OCI-LY7 (cell line): ENCODE measurements around the gene DAZAP1. TPM values are rescaled to one million over a fixed set of nuclear protein-coding genes. Genes with fewer than 3 reads are reported as not detected.

Experiments used
- BruUV-seq: library from RNA; stranded (reverse); fragments of 400-500 nt; replicated peaks from 2 replicates; lab custom pipeline; 2021; lab: Mats Ljungman, UMichigan
- CTCF ChIA-PET: fragments of 300-600 bp; sonication (Branson Sonifier 250); formaldehyde crosslinking; loops from one replicate; lab custom pipeline; 2022; ENCODE audit warnings: antibody characterized with exemption; ENCODE audit not compliant: unreplicated experiment; lab: Charles Lee
- POLR2A ChIA-PET: fragments of 300-600 bp; sonication (Branson Sonifier 250); formaldehyde crosslinking; loops from one replicate; lab custom pipeline; 2022; ENCODE audit warnings: antibody characterized with exemption; lab: Charles Lee
- DNase-seq: peaks from one replicate; pipeline ENCODE4 v3.0.0-alpha.2; 2015; ENCODE audit warnings: low spot score
- H2AFZ ChIP-seq: fragments of 200-600 bp; sonication (generic), shearing (Covaris generic); 2 replicates; pipeline ENCODE4 v1.6.1; 2014; ENCODE audit warnings: mild to moderate bottlenecking, antibody characterized with exemption, low read length, moderate library complexity
- H3K27ac ChIP-seq: fragments of 200-600 bp; sonication (generic); 2 replicates; pipeline ENCODE4 v1.5.1; 2014; ENCODE audit warnings: mixed run types, low read depth, mild to moderate bottlenecking, moderate library complexity, low read length, inconsistent platforms; ENCODE audit not compliant: poor library complexity, severe bottlenecking
- H3K36me3 ChIP-seq: fragments of 200-600 bp; sonication (generic); 2 replicates; pipeline ENCODE4 v1.6.1; 2014; ENCODE audit warnings: mild to moderate bottlenecking, antibody characterized with exemption, low read length, moderate library complexity, mixed read lengths; ENCODE audit not compliant: insufficient read depth
- H3K4me1 ChIP-seq: fragments of 200-600 bp; sonication (generic); 2 replicates; pipeline ENCODE4 v1.5.1; 2014; ENCODE audit warnings: mild to moderate bottlenecking, low read length; ENCODE audit not compliant: insufficient read depth, poor library complexity, severe bottlenecking
- H3K4me2 ChIP-seq: fragments of 200-600 bp; sonication (generic); 2 replicates; pipeline ENCODE4 v1.6.1; 2014; ENCODE audit warnings: mild to moderate bottlenecking, low read length
- H3K4me3 ChIP-seq: fragments of 200-600 bp; sonication (generic); 2 replicates; pipeline ENCODE4 v1.5.1; 2014; ENCODE audit warnings: mild to moderate bottlenecking, low read depth, low read length; ENCODE audit not compliant: poor library complexity, severe bottlenecking
- H3K79me2 ChIP-seq: fragments of 200-600 bp; sonication (generic); 2 replicates; pipeline ENCODE4 v1.6.1; 2016; ENCODE audit warnings: low read depth, mild to moderate bottlenecking, low read length, moderate library complexity, mixed read lengths; ENCODE audit not compliant: insufficient read depth
- H3K9me2 ChIP-seq: fragments of 200-600 bp; sonication (generic); 2 replicates; pipeline ENCODE4 v1.6.1; 2016; ENCODE audit warnings: mild to moderate bottlenecking, low read length, mixed read lengths; ENCODE audit not compliant: insufficient read depth
- H3K9me3 ChIP-seq: fragments of 200-600 bp; sonication (generic); 2 replicates; pipeline ENCODE4 v1.6.1; 2014; ENCODE audit warnings: mild to moderate bottlenecking, mixed run types, low read length, mixed read lengths
- H4K20me1 ChIP-seq: fragments of 200-600 bp; sonication (generic); 2 replicates; pipeline ENCODE4 v1.6.1; 2014; ENCODE audit warnings: mild to moderate bottlenecking, antibody characterized with exemption, low read length, moderate library complexity, mixed read lengths; ENCODE audit not compliant: insufficient read depth
- CTCF ChIP-seq: fragments of 200-600 bp; sonication (generic); conservative IDR thresholded peaks from 2 replicates; pipeline ENCODE4 v1.5.1; 2014; ENCODE audit warnings: mild to moderate bottlenecking, antibody characterized with exemption, low read length, moderate library complexity, mixed read lengths
- EZH2phosphoT487 ChIP-seq: fragments of 200-600 bp; sonication (generic); IDR thresholded peaks from 2 replicates; pipeline ENCODE4 v1.6.1; 2018; ENCODE audit warnings: low read depth, borderline replicate concordance, mild to moderate bottlenecking, mixed run types, antibody characterized with exemption, low read length, moderate library complexity, mixed read lengths
- intact Hi-C: fragments of 100-400 bp; cut with micrococcal nuclease; formaldehyde crosslinking; loops from one replicate; pipeline ENCODE4 v1.10.0; 2022; ENCODE audit not compliant: unreplicated experiment
- total RNA-seq, 2 experiments: library from RNA; depleted of rRNA in 1 of 2; stranded (reverse); fragments of >200 nt in 1 of 2; shearing (Covaris generic) in 1 of 2; gene quantifications; 2 replicates each; pipeline ENCODE4 v1.2.3, GENCODE V29; 2014 to 2022

The DAZAP1 gene
- total RNA-seq, 2 experiments from 2014 or later = 170 to 373 TPM

DNA sequence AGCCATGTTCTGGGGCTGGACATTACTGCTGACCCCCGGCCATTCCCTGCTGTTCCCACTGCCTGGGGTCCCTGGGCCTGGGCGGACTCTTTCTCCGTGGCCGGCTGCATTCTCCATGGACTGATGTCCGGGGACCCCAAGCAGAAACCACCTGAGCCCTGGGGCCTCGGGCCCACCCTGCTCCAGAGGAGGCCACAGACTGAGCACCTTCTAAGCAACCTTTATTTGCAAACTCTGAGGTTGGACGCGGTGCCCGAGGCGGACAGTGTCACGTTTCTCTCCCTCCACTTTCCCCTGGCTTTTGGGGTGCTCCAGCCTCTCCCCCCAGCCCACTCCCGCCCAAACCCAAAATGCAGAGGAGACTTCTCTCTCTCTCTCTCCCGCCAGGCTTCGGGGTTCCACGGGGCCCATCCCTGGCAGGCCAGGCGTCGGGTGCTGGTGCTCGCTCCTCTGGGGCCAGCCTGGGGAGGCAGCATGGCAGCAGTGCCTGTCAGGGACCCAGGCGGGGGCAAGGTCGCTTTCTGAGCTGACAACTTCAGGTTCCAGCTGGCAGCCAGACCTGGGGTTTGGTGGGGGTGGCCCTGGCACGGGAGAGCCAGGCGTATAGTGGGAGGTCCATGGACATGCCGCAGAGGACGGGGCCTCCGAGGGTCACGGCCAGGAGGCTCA lies 74.0 kb downstream of the DAZAP1 start:
- Histone ChIP-seq H3K36me3 (peaks cover 9% of the 10 kb centered on the region), H3K79me2 (peaks cover 17% of the 10 kb centered on the region), H2AFZ (no peak overlapping the region), H3K9me3 (no peaks in the 10 kb centered on the region), H3K4me2 (no peak overlapping the region), H3K4me3 (no peak overlapping the region), H3K9me2 (no peaks in the 10 kb centered on the region), H3K27ac (no peak overlapping the region), H3K4me1 (peaks cover 14% of the 10 kb centered on the region), H4K20me1 (no peaks in the 10 kb centered on the region)
- POLR2A ChIA-PET = no interaction called here
- TF ChIP-seq EZH2phosphoT487 (no peak), CTCF (no peak)
- intact Hi-C loops = no loop called here
- BruUV-seq = no TSS peak
- CTCF ChIA-PET = no interaction called here
- DNase-seq = no peak

DNA sequence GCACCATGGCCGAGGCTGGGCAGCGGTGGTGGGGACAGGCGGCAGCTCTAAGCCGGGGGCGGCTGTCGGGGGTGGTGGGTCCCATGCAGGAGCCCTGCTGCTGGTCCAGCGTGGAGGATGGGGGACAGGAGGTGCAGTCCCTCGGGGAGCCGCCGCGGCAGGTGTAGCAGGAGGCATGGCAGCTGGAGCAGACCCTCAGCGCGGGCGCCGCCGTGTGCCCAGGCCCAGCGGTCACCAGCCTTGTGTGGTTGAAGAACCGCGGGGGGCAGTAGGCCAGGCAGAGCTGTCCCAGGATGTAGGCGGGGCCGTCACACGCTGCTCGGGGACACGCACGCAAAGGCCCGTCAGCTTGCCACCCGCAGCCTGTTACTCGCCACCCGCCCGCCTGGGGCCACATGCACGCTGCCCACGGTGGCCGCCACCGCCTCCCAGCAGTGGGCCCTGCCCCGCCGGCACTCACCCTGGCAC lies 74.5 kb downstream of the DAZAP1 start:
- Histone ChIP-seq H3K36me3 (peaks cover 5% of the 10 kb centered on the region), H3K9me3 (no peaks in the 10 kb centered on the region), H2AFZ (no peak overlapping the region), H3K4me2 (no peak overlapping the region), H3K4me1 (peaks cover 14% of the 10 kb centered on the region), H3K27ac (no peak overlapping the region), H4K20me1 (no peaks in the 10 kb centered on the region), H3K79me2 (peaks cover 17% of the 10 kb centered on the region), H3K9me2 (no peaks in the 10 kb centered on the region), H3K4me3 (no peak overlapping the region)
- intact Hi-C loops = no loop called here
- TF ChIP-seq EZH2phosphoT487 = no peak
- TF ChIP-seq CTCF = no peak
- ChIA-PET POLR2A (no interaction called here), CTCF (no interaction called here)
- DNase-seq = no peak
- BruUV-seq = no TSS peak
